SH-SY5Y (cell line): ENCODE results near the gene STK24.

Experiments
- GATA2 ChIP-seq: IDR thresholded peaks from 2 replicates; pipeline ENCODE4 v1.6.1; 2011; ENCODE audit warnings: mild to moderate bottlenecking, low read depth, low read length
- GATA3 ChIP-seq: IDR thresholded peaks from 2 replicates; pipeline ENCODE4 v1.6.1; 2011; ENCODE audit warnings: low read depth, mild to moderate bottlenecking, low read length, moderate library complexity

DNA sequence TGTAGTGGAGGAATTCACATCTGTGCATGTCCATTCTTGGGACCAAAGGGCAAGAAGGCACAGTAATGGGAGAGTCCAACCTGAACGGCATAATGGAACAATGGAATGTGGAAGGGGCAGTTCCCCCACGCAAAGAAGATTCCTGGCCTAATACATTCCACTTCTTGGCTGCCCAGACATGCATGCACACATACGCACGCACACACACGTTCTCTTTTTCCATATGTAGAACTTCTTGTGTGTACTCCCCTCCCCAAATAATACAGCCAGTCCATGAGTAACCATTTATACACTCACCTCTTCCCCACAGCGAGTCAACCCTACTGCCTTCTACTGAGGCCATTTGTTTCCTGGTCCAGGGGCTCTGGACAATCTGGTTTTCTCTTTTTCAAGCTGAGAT is 6.0 kb upstream of the STK24 start:
- TF ChIP-seq GATA3, result no peak
- TF ChIP-seq GATA2, result no peak
